Ramos (cell line): ENCODE results near the gene STAM.

ENCODE experiments used
- in situ Hi-C: fragments of 300-500 bp; cut with MboI; formaldehyde crosslinking; loops from one replicate; pipeline ENCODE4 v1.14.3; 2022; ENCODE audit warnings: low sequenced_read_pairs; ENCODE audit not compliant: unreplicated experiment

STAM gene

GRCh38 chr10:17756557-17757217 is 112.7 kb downstream of the STAM start:
- in situ Hi-C loops, result no loop called here

DNA sequence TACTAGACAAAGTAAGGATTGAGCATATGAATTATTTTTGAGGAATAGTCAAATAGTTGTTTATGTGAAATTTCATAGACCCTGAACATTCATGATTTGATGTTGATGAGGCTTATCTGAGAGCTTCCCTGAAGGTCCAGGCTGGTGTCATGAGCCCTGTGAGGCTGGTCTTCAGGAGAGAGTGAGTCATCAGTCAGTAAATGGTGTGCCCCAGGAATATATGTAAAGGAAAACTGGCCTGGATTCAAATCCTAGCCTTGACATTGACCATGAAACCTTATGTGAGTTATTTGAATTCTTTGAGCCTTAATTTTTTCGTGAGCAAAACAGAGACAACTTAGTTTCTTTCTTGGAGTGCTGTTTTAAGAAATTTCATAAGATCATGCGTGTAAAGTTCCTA is 114.2 kb downstream of the STAM start:
- in situ Hi-C loops, result no loop called here

DNA sequence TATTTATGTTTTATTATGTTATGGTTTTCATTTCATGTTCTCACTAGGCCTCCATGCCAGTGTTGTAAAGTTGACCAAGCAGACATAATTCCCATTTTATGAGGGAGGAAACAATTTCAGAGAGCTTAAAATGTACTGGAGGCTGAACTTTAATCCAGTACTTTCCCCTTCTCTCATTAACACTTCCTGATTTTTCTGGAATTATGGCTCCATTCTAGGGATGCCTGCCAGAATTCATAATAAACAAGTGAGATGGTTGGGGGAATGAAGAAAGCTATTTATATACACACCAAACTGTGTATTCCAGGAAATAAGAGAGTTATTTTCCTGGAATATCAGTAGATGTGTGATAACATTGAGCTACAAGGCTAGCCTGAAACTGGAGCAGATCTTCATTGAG is 114.9 kb downstream of the STAM start:
- in situ Hi-C loops, result no loop called here

DNA sequence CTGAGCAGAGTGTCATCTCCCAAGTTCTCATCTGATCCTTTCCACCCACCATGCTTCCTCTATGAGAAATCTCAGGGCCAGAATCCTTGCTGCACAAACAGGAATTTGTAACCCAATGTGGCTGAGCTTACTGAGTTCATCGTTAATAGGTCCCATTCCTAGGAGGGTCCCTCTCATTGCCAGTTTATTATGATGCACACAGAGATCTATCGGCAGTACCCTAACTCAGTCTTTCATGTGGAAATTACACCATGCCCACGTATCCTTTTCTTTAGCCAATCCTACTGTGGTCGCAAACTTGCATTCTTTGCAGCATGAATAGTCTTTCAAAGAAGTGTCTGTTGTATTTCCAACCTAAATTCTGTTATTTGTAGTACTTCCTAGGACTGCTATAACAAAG is 120.2 kb downstream of the STAM start:
- in situ Hi-C loops, result no loop called here

DNA sequence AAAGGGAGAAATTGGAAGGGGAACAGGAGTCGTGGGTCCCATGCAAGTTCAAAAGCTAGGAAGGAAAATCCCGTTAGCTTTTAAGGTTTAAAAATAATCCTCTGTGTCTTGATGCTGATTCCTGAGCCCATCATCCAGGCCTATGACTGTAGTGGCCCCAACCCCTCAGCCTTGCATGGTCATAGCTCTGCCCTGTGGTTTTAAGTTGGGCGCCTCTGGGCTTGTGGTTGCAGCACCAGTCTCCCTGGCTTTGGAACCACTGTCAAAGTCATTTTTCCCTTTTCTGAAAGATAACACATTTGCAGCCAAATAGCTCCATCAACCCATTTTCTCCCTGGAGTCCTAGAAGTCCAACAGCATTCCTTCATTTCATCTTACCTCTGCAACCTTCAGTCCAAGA is 121.7 kb downstream of the STAM start:
- in situ Hi-C loops, result no loop called here
